Activated CD8-positive, alpha-beta memory T cell treated with anti-CD3 and anti-CD28 coated beads, Interleukin-2, amount 50 U/mL, for 4 hours (primary cell): ENCODE results near the gene CHAF1A.

Experiments used
- DNase-seq: peaks from one replicate; pipeline ENCODE4 v3.0.0-alpha.2; 2020

The CHAF1A gene

DNA sequence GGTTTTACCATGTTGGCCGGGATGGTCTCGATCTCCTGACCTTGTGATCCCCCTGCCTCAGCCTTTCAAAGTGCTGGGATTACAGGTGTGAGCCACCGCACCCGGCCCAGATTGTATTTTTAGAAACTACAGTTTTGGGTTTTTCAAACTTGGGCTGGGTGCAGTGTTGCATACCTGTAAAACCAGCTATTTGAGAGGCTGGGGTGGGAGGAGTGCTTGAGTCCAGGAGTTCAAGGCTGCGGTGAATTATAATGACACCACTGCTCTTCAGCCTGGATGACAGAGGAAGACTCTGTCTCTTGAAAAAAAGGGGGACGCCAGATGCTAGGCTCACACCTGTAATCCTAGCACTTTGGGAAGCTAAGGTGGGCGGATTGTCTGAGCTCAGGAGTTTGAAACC lies 4.2 kb downstream of the CHAF1A start:
- DNase-seq = no peak

DNA sequence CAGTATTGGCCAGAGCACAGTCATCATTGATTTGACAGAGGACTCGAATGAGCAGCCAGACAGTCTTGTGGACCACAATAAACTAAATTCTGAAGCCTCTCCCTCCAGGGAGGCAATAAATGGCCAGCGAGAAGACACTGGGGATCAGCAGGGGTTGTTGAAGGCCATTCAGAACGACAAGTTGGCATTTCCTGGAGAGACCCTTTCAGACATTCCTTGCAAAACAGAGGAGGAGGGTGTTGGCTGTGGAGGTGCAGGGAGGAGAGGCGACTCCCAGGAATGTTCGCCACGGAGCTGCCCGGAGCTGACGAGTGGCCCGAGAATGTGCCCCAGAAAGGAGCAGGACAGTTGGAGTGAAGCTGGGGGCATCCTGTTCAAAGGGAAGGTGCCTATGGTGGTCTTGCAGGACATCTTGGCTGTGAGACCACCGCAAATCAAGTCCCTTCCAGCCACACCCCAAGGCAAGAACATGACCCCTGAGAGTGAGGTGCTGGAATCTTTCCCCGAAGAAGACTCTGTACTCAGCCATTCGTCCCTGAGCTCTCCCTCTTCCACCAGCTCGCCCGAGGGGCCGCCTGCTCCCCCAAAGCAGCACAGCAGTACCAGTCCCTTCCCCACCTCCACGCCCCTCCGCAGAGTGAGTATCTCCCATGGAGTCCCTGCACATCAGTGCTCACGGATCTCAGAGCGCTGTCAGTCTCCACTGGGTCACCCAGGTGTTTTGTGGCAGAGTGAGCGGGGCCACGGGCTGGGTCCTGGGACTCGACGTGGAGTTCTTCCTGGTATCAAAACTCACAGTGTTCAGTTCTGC lies 6.9 kb downstream of the CHAF1A start:
- no peak for DNase-seq

DNA sequence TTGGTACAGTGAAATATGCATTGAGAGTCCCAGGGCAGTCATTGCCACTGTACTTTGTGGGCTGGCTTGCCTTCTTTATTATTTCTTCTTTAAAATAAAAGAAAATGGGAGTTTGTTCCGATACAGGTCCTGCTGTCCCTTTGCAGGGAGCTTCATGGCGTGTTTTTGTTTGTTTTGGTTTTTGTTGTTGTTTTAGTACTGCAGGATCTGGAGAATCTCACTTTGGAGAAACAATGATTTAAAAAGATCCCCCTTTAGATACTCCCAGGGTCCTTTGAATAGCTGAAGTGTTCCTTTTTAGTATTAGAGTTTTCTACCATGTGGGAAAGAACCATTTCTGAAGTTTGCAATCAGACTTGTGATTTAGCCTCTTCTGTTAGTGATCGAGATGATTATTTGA lies 11.1 kb downstream of the CHAF1A start:
- no peak for DNase-seq

DNA sequence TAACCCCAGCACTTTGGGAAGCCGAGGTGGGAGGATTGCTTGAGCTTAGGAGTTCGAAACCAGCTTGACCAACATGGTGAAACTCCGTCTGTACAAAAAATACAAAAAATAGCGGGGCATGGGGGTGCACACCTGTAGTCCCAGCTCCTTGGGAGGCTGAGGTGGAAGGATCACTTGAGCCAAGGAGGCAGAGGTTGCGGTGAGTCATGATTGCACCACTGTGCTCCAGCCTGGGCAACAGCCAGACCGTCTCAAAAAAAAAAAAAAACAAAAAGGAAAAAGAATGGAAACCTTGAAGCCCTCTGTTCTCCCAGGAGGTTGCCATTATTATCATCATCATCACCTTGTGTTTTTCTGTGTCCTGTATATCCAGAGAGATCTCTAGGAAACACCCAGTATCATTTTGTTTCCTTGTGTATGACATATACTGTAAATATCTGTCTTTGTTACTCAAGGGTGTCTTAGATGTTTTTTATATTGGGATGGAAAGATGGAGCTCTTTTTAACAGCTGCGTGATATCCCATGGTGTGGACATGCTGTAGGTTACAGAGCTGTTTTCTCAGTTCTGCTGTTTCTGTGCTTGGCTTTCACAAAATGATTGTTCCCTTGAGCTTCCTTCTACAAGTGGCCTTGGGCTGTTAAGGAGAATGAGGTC lies 11.8 kb downstream of the CHAF1A start:
- no peak for DNase-seq

DNA sequence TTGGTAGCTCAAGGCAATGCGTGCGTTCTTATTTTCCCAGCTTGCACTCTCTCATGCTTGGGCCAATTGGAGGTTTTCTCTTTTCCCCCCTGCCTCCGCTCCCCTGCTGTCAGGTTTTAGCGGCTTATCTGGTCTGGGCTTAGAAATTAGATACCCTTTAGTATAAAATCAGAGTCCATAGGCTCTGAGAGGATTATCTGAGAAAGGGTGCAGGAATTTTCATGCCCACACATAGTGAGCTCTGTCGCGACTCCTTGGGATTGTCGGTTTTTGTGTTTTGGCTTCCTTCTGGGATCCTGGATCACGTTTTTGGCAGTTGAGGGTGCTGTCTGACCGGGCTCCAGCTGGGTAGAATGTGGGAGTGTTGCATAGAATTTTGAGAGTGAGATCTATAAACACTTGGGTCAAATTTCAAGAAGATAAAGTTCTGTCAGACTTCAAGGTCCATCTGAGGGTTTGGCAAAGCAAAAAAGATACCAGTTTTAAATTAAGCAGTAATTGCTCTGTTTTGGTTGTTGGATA lies 12.4 kb downstream of the CHAF1A start:
- DNase-seq = no peak

DNA sequence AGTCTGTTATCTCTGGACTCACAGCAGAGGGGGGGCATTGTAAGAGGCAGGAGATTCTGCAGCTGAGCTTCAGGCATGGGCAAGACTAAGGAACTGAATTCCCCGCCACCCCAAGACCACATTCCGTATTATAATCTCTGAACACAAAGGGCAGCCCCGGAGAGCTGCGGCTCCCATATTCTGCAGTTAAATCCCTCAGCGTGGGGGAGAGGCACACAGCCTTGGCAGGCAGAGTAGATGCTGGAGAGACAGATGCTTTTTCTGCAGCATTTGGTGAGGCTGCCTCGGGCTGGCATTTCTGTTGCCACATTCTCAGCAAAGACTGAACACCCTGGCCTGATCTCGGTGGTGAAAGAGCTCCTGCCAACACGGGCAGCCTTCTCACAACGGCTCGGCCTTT lies 12.9 kb downstream of the CHAF1A start:
- DNase-seq = no peak

DNA sequence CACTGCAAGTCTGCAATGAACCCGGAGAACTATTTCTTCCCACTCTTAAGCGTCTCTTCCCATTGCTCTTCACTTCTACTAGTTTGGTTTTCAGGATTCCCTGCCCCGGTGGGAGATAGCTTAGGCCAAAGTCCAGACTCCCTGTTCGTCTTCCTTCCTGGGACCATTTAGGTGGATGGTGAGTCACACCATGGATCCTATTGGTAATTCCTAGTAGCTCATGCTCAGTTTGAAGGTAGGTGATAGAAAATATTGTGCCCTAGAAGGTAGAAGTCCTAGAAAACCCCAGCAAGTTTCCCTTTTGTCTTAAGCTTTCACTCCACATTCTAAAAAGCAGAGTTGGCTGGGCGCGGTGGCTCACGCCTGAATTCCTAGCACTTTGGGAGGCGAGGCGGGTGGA lies 13.8 kb downstream of the CHAF1A start:
- DNase-seq = no peak

DNA sequence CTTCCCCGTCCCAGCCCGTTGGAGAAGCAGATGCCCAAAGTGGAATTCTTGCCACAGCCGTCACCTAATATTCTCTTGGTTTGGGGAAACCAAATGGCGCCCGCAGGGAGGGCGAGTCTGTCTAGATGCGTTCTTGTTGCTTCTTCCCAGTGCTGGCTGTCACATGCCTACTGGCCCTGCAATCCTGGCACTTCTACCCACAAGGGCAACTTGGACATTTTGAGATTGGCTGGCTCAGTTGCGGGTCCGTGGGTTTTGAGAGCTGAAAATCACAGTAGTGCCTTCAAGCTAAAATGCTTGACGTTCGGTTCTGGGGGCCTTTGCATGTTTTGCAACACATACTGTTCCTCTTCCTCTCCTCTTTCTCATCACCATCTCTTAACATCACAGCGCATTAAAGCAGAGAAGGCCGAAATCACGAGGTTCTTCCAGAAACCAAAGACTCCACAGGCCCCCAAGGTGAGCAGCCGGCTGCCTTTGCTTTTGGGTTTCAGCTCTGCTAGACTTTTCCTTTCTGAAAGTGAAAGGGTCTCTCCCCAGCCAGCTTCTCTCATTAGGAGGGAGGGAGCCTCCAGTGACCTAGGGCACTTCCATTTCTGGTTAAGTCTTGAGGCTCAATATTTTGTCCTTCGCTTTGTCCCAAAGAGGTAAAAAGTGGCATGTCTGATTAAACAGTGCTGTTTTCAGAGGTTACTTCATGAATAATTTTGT lies 21.1 kb downstream of the CHAF1A start:
- DNase-seq = no peak

DNA sequence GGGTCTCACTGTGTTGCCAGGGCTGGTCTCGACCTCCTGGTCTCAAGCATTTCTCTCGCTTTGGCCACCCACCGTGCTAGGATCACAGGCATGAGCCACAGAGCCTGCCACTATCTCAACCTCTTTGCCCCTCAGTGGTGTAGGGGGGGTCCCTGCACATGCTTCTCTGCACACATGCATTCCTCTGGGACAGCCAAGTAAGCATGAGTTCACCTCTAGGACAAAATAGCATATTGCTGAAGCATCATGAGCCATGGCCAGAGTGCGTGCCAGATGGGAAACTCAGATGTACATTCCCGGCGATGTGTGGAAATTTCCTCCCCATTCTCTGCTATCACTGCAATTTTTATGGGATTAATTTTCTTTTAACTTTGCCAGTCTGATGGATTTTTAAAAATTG lies 23.1 kb downstream of the CHAF1A start:
- no peak for DNase-seq

DNA sequence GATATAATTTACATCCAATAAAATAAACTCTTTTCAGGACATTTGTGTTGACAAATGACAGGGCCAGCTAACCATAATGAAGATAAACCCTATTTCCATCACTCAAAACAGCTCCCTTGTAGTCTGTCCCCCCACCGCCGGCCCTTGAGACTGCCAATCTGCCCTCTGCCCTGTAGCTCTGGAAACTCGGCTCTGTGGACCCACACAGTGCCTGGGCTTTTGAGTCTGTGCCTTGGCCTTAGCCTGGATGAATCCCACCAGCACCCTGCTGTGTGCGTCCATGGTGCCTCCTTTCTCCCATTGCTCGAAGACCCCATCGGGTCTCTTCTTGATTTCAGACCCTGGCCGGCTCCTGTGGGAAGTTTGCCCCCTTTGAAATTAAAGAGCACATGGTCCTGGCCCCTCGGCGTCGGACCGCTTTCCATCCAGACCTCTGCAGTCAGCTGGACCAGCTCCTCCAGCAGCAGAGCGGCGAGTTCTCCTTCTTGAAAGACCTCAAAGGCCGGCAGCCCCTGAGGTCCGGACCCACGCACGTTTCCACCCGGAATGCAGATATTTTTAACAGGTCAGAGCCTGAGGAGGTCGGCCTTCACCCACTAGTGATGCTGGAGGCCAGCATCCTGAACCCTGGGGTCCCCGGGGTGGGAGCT lies 26.0 kb downstream of the CHAF1A start:
- DNase-seq = no peak

DNA sequence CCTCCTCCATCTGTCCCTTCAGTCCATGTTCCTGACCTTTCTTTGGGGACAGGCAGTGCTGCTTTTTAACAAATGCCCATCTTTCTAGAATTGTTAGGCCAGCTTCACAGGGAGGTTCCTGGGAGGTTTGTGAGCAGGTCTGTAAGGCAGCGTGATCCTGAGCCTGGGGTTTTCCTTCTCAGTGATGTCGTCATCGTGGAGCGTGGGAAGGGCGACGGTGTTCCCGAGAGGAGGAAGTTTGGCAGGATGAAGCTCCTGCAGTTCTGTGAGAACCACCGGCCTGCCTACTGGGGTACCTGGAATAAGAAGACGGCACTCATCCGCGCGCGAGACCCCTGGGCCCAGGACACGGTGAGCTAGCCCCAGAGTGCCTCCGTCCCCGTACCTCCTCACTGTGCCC lies 26.8 kb downstream of the CHAF1A start:
- DNase-seq = no peak

DNA sequence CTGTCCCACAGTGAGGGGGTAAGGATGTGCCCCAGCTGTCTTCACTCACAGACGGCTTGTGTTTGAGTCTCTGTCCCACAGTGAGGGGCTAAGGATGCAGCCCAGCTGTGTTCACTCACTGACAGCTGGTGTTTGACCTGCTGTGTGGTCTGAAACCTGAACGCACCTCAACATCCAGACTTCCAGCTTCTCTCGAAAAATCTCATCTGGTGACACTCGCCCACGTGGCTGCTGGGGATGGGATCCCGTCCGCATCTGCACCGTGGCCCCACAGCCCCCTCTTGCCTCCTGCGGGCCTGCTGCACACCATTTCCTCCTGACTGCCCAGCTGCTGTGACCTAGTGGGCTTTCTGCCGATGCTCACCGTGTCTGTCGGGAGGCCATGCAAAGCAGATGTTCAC lies 27.3 kb downstream of the CHAF1A start:
- no peak for DNase-seq

DNA sequence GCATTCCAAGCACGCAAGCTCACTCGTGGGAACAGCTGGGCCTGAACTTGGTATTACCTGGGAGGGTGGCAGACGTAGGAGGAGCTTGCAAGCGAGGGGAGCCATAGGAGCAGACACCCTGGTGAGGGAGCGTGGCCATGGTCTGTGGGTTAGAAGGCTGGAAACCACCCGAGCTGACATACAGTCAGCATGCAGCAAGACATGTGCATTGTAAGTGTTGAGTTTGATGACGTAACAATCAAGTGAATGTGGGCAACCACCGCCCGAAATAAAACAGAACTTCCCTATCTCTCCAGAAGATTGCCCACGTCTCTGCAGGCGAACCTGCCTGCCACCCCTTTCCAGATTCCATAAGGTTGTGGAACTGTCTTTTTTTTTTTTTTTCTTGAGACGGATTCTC lies 28.3 kb downstream of the CHAF1A start:
- no peak for DNase-seq

DNA sequence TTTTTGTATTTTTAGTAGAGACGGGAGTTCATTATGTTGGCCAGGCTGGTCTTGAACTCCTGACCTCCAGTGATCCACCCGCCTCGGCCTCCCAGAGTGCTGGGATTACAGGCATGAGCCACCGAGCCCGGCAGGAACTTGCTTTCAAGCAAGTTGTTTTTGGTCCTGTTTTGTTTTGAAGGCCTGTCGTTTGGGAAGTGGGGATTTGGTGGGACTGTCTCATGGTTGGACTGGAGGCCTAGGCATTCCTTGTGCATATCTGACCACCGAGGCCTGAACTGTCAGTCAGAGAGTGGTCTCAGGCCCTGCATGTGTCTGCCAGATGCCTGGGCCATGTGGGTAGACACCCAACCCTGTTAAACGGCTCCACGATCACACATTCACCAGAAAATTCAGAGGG lies 28.9 kb downstream of the CHAF1A start:
- DNase-seq = no peak

DNA sequence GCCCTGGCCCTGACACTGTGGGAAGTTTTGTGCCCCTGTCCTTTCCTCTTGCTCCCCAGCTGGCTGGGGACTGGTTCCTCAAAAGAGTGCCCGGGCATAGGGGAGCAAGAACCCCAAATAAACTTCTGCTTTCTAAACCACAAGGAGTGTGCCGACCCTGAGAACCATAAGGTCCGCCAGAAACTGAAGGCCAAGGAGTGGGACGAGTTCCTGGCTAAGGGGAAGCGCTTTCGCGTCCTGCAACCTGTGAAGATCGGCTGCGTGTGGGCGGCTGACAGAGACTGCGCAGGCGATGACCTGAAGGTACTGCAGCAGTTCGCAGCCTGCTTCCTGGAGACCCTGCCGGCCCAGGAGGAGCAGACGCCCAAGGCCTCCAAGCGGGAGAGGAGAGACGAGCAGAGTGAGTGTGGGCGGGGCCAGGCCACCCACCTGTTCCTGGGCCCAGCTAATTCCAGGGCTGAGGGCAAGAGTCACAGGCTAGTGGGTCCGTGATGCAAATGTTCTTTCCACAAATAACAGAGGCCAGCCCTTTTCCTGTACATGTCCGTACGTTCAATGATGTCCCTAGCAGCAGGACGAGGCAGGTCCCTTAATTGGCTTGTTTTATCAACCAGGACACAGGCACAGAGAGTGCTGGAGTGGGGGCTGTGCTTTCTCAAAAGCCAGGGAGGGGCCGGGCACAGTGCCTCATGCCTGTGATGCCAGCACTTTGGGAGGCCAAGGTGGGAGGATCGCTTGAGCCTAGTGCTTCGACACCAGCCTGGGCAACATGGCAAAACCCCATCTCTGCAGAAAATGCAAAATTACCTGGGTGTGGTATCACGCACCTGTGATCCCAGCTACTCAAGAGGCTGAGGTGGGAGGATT lies 29.6 kb downstream of the CHAF1A start:
- no peak for DNase-seq

DNA sequence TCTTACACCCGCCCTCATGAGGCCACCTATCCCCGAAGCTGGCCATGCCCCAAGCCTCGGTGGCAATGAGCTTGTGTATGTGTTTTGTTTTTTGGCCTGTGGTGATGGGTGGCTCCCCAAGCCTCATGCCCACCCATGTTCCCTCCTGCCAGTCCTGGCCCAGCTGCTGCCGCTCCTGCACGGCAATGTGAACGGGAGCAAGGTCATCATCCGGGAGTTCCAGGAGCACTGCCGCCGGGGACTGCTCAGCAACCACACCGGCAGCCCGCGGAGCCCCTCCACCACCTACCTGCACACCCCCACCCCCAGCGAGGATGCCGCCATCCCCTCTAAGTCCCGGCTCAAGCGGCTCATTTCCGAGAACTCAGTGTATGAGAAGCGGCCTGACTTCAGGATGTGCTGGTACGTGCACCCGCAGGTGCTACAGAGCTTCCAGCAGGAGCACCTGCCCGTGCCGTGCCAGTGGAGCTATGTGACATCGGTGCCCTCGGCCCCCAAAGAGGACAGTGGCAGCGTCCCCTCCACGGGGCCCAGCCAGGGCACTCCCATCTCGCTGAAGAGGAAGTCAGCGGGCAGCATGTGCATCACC lies 30.6 kb downstream of the CHAF1A start:
- DNase-seq = no peak

DNA sequence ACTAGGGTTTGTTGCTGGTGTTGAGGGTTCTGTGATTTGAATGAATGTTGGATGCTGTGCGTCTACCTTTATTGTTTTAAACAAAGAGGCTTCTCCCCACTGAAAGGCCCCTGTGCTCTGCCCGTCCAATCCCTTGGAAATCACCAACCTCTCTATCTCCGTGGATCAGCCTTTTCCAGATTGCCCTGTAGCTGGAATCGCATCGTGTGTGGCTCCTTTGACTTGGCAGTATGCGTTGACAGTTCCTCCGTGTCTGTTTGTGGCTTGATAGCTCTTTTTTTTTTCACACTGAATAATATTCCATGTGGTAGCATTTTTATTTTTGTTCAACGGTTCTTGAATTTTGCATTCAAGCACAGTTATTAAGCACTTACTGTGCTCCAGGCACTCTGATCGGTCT lies 32.0 kb downstream of the CHAF1A start:
- DNase-seq = no peak

DNA sequence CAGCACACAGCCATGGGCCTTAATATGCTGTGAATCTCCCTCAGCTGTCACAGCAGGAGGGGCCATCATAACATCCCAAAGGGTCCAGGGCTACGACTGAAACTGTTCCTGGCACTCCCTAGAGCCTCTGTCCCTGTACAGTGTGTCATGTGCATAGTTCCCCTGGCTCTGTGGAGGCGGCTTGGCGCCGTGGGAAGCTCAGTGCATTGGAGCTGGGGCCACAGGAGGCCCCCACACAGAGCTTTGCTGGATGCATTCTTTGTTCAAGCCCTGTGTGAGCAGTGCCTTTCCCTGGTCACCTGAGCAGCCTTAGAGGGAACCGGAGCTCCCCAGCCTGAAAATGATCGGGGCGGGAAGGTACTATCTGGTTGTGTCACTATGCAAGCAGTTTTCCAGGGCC lies 33.8 kb downstream of the CHAF1A start:
- no peak for DNase-seq

DNA sequence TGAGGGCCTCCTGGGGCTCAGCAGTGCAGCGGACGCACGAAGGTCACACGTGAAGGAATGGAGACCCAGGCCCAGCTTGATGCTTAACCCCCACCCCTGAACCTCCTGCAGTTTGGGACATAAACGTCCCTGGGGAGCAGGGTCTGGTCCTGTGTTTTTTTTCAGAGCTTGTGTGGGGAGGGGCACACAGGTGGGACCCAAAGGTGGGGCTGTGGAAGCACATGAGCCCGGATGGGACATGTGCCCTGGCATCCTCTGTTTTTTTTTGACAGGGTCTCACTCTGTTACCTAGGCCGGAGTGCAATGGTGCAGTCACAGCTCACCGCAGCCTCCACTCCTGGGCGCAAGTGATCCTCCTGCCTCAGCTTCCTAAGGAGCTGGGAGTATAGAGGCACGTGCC lies 34.7 kb downstream of the CHAF1A start:
- DNase-seq = no peak

DNA sequence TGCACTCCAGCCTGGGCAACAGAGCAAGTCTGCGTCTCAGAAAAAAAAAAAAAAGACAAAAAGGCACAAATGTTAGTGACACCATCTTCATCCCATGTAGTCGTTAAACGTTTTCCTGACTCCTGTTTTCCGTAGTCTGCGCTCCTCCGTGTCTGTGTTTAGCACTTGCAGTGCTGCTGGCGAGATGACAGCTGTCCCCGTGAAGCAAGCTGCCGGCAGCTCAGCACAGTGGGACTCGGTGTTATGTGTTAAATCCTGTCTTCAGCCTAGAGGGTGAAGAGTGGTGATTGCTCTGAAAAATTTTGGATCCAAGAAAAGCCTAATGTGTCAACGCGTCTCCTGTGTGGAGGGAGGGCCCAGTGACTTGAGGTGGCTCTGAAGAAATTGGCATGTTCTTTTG lies 36.8 kb downstream of the CHAF1A start:
- DNase-seq = no peak

DNA sequence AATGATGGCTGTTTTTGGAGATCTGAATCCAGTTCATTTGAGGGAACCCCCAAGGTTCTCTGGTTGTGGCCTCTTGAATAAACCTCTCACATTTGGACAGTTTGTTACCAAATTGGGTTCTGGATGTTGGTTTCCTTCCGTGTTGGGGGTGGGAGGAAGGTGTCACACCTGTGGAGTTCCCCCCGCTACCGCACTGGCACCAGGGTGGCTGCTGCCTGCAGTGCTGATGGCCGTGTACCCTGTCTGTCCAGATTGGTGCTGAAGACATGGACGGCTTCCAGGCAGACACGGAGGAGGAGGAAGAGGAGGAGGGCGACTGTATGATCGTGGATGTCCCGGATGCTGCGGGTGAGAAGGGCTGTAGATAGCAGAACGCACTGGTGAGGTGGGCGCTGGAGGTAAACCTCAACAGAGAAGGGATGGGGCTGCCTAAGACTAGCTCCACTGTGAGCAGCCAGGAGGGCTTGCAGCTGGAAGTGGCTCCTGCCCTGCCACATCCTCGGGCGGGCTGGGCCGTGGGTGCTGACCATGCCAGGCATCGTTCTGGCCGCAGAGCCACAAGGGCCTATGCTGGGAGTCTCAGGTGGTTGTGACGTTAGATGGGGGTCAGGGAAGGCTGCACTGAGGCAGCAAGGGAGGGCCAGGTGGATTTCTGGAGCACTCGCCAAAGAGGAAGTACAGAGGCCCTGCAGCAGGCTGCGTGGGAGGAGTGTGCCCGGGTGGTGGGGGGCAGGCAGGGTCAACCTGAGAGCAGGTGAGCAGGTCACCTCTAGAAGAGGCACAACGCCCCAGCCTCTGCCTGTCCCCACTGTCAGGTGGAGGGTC lies 39.8 kb downstream of the CHAF1A start:
- DNase-seq = no peak
